CD4-positive, alpha-beta T cell treated with Interleukin-1 beta for 1 hour (primary cell): ENCODE data around the gene CORO2A.
"Not testable (repeated sequence)": the region's sequence is repeated elsewhere in the genome, so short reads cannot be mapped to it uniquely, and the experiment has no call there.

Experiments
- DNase-seq, 2 donors: peaks; one replicate each; pipeline ENCODE4 v3.0.0-alpha.2; 2020 to 2022

Gene CORO2A

GRCh38 chr9:98101868-98102273, 90.6 kb downstream of the CORO2A start:
- DNase-seq, result peak; percentile 88 to 89

- DNase-seq, result no peak
Measured at GRCh38 chr9:98101416-98101815, 91.0 kb downstream of the CORO2A start.

GRCh38 chr9:98100456-98100855, 92.0 kb downstream of the CORO2A start:
- DNase-seq, result no peak

GRCh38 chr9:98099898-98100297, 92.5 kb downstream of the CORO2A start:
- no peak for DNase-seq

- peak in 1 of 2 donors; percentile 34 for DNase-seq
Measured at GRCh38 chr9:98099346-98099745, 93.1 kb downstream of the CORO2A start.

GRCh38 chr9:98097836-98098235, 94.6 kb downstream of the CORO2A start:
- DNase-seq, result peak; percentile 40 to 52

- DNase-seq, result no peak
Measured at GRCh38 chr9:98096091-98096490, 96.3 kb downstream of the CORO2A start.

- DNase-seq, result no peak
Measured at GRCh38 chr9:98095401-98095800, 97.0 kb downstream of the CORO2A start.

GRCh38 chr9:98094851-98095250, 97.6 kb downstream of the CORO2A start:
- DNase-seq, result no peak

GRCh38 chr9:98094316-98094715, 98.1 kb downstream of the CORO2A start:
- no peak for DNase-seq

- peak in 1 of 2 donors; percentile 28 for DNase-seq
Measured at GRCh38 chr9:98092613-98092931, 99.9 kb downstream of the CORO2A start.

- DNase-seq, result no peak
Measured at GRCh38 chr9:98091735-98092612, 100.5 kb downstream of the CORO2A start.

- not testable (repeated sequence) for DNase-seq
Measured at GRCh38 chr9:98090674-98091073, 101.8 kb downstream of the CORO2A start.

- DNase-seq, result peak; percentile 62 to 73
Measured at GRCh38 chr9:98087420-98088354, 104.8 kb downstream of the CORO2A start.

- no peak for DNase-seq
Measured at GRCh38 chr9:98086461-98086860, 106.0 kb downstream of the CORO2A start.

GRCh38 chr9:98085944-98086343, 106.5 kb downstream of the CORO2A start:
- DNase-seq, result no peak

GRCh38 chr9:98085058-98085457, 107.4 kb downstream of the CORO2A start:
- no peak for DNase-seq

- DNase-seq, result no peak
Measured at GRCh38 chr9:98084396-98084795, 108.0 kb downstream of the CORO2A start.

GRCh38 chr9:98083566-98084183, 108.8 kb downstream of the CORO2A start:
- no peak for DNase-seq

GRCh38 chr9:98083061-98083501, 109.4 kb downstream of the CORO2A start:
- DNase-seq, result no peak

GRCh38 chr9:98081477-98082219, 110.8 kb downstream of the CORO2A start:
- DNase-seq, result no peak

- DNase-seq, result no peak
Measured at GRCh38 chr9:98080780-98081179, 111.7 kb downstream of the CORO2A start.
